ENCODE results near the gene FGD2. TPM values are rescaled to one million over a fixed set of nuclear protein-coding genes. Genes with fewer than 3 reads are reported as not detected.

FGD2 gene
- total and polyA plus RNA-seq, 2 of the 4 experiments (the other 2 are of a cell fraction), result 0.07 TPM; not detected in 1

DNA sequence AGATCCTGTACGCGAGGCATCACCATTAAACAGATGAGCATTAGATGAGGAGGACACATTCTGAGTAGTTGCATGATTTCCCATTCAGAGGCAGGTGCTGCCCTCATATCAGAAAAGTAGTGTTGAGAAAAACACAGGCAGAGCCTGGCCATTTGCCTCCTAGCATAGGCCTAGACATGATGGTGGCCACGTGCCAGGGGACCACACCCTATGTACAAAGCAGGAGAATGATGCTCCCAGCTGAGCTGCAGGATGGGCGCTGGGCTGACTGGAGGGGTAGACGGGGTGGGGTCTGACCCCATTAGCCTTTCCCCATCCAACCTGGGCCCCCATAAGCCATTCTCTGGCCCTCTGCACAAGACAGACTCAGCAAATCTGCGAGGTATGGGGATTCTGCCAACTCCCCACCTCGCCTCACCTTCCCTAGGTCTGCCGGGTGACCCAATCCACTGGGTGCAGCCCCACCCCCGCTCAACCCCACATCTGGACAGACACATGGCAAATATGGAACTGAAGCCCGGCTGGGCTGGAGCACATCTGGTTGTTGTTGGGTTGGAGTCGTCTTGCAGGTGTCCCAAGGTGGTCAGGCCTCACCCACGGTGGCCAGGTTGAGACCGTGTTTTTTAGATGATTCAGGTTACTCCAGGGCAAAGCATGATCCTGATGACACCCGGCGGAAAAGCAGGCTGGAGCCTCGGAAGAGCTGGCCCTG lies 37.0 kb upstream of the FGD2 start:
- dilution Hi-C loops (cut with HindIII; ENCODE audit: low sequenced_read_pairs, unreplicated experiment), result no loop called here
- H3K36me3 ChIP-seq (ENCODE audit: control insufficient read depth, insufficient read depth, low read length), result peaks cover 66% of the 10 kb centered on the region
- TSS peak; percentile 99 for BruUV-seq (replicated peaks)

More for the DNA sequence above, 37.0 kb upstream of the FGD2 start:
- H4K91ac ChIP-seq (ENCODE audit: insufficient read depth, low read depth, low read length), result no peak overlapping the region
- no peak overlapping the region for H3K4ac ChIP-seq (ENCODE audit: low read depth, low read length)
- H3K4me1 ChIP-seq (ENCODE audit: control insufficient read depth, insufficient read depth, low read length), result no peaks in the 10 kb centered on the region
- no peak overlapping the region for H2AK5ac ChIP-seq (ENCODE audit: low read depth, low read length)
- H3K9me3 ChIP-seq (ENCODE audit: control insufficient read depth, insufficient read depth, low read length), result no peaks in the 10 kb centered on the region
- no peak for TF ChIP-seq RCOR1 (IDR thresholded peaks at IDR 0.05; ENCODE audit: insufficient replicate concordance, low read length)
- no peak for TF ChIP-seq MXI1 (IDR thresholded peaks at IDR 0.05; ENCODE audit: borderline replicate concordance, low read depth, low read length)
- TF ChIP-seq, protein P1, sequence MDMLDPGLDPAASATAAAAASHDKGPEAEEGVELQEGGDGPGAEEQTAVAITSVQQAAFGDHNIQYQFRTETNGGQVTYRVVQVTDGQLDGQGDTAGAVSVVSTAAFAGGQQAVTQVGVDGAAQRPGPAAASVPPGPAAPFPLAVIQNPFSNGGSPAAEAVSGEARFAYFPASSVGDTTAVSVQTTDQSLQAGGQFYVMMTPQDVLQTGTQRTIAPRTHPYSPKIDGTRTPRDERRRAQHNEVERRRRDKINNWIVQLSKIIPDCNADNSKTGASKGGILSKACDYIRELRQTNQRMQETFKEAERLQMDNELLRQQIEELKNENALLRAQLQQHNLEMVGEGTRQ (IDR thresholded peaks at IDR 0.05; ENCODE audit: low read depth, low read length), result no peak
- no peak for TF ChIP-seq CTCF (conservative IDR thresholded peaks at IDR 0.05; ENCODE audit: low read depth, low read length)
- no peak for TF ChIP-seq BHLHE40 (IDR thresholded peaks at IDR 0.05; ENCODE audit: low read depth, low read length)
- no peak for TF ChIP-seq RFX5 (IDR thresholded peaks at IDR 0.05; ENCODE audit: low read depth, low read length)
- no peak for TF ChIP-seq NFE2L2 (IDR thresholded peaks at IDR 0.05; ENCODE audit: low read depth, low read length)
- TF ChIP-seq, protein P2, sequence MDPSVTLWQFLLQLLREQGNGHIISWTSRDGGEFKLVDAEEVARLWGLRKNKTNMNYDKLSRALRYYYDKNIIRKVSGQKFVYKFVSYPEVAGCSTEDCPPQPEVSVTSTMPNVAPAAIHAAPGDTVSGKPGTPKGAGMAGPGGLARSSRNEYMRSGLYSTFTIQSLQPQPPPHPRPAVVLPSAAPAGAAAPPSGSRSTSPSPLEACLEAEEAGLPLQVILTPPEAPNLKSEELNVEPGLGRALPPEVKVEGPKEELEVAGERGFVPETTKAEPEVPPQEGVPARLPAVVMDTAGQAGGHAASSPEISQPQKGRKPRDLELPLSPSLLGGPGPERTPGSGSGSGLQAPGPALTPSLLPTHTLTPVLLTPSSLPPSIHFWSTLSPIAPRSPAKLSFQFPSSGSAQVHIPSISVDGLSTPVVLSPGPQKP (IDR thresholded peaks at IDR 0.05; ENCODE audit: borderline replicate concordance, low read depth, low read length), result no peak
- no peak for TF ChIP-seq CEBPB (IDR thresholded peaks at IDR 0.05; ENCODE audit: low read depth, low read length)
- TF ChIP-seq MAZ (IDR thresholded peaks at IDR 0.05; ENCODE audit: borderline replicate concordance, low read depth, low read length), result no peak
- no peak for TF ChIP-seq CHD1 (IDR thresholded peaks at IDR 0.05; ENCODE audit: low read depth, low read length)
- no peak for TF ChIP-seq POLR2A (IDR thresholded peaks at IDR 0.05; ENCODE audit: low read depth, low read length)
- no peak for TF ChIP-seq RAD21 (IDR thresholded peaks at IDR 0.05; ENCODE audit: low read length)
- no peak for TF ChIP-seq MAFK (IDR thresholded peaks at IDR 0.05; ENCODE audit: low read depth, low read length)
- no peak for TF ChIP-seq SMC3 (IDR thresholded peaks at IDR 0.05; ENCODE audit: low read depth, low read length)
- no peak for TF ChIP-seq FOS (IDR thresholded peaks at IDR 0.05; ENCODE audit: low read depth, low read length)
- H2AK9ac ChIP-seq (replicated peaks; ENCODE audit: low read depth, low read length, poor library complexity), result no peak overlapping the region
- H3K9me1 ChIP-seq (ENCODE audit: insufficient read depth, low read length), result no peaks in the 10 kb centered on the region
- POLR2A ChIA-PET (ENCODE audit: unreplicated experiment), result no interaction called here
- no peak overlapping the region for H3K4me3 ChIP-seq (ENCODE audit: insufficient read depth, low read depth, low read length)
- no peak for DNase-seq
- H3K79me1 ChIP-seq (ENCODE audit: low read depth in 1 of 2, low read length in 2 of 2), result peaks cover 23 to 27% of the 10 kb centered on the region in 2 experiments; a peak in 3 of 4 replicates
- in situ Hi-C loops (cut with MboI; ENCODE audit: low sequenced_read_pairs), result no loop called here
- H3K23ac ChIP-seq (ENCODE audit: low read depth, low read length), result no peak overlapping the region
- no peak overlapping the region for H3K18ac ChIP-seq (ENCODE audit: low read depth, low read length)
- H4K8ac ChIP-seq (ENCODE audit: low read depth in 2 of 2, low read length in 2 of 2), result no peak overlapping the region
- no peak overlapping the region for H4K5ac ChIP-seq (ENCODE audit: low read depth, low read length)
- no peak overlapping the region for H2BK20ac ChIP-seq (ENCODE audit: low read depth, low read length)
- peaks cover 21% of the 10 kb centered on the region for H4K20me1 ChIP-seq (ENCODE audit: insufficient read depth, low read length)
- H3K27ac ChIP-seq (ENCODE audit: insufficient read depth, low read length), result no peak overlapping the region
- H2BK15ac ChIP-seq (ENCODE audit: low read depth, low read length), result no peak overlapping the region
- 99% methylated on average over 8 of the region's 16 CpGs; no CpG with 5 or more reads in 1 of the 2 experiments for WGBS, 2 experiments (ENCODE audit: extremely low coverage in 2 of 2, insufficient read length in 1 of 2)
- H2AFZ ChIP-seq (replicated peaks; ENCODE audit: low read length, poor library complexity), result no peak overlapping the region
- H3K9ac ChIP-seq (ENCODE audit: low read depth, low read length), result no peak overlapping the region
- intact Hi-C loops (cut with micrococcal nuclease), result no loop called here
- H2BK120ac ChIP-seq (ENCODE audit: low read depth, low read length), result no peak overlapping the region
- H3K27me3 ChIP-seq (ENCODE audit: control insufficient read depth, insufficient read depth, low read length), result no peaks in the 10 kb centered on the region
- H2BK5ac ChIP-seq (ENCODE audit: low read depth, low read length, poor library complexity, severe bottlenecking), result no peak overlapping the region
- CTCF ChIA-PET, result no interaction called here
- H3K56ac ChIP-seq (ENCODE audit: extremely low read depth, insufficient read depth, low read length), result no peak overlapping the region
- ATAC-seq (ENCODE audit: low read depth), result no peak
- no peak overlapping the region for H3K4me2 ChIP-seq (ENCODE audit: low read depth, low read length)
- H3K14ac ChIP-seq (replicated peaks; ENCODE audit: low read depth, low read length), result no peak overlapping the region
